Measurements from ENCODE around the gene ARFGAP3.

GRCh38 chr22:42902875-42903510 lies 45.9 kb upstream of the ARFGAP3 start:
- TF ChIP-seq CTCF (IDR thresholded peaks at IDR 0.05; ENCODE audit: low read depth, low read length, poor library complexity, severe bottlenecking) (no peak), EZH2phosphoT487 (IDR thresholded peaks at IDR 0.05; ENCODE audit: borderline replicate concordance, low read length) (no peak)
